GM19467 (cell line): Measurements from ENCODE around the gene C1orf35.
"Not testable (repeated sequence)": the region's sequence is repeated elsewhere in the genome, so short reads cannot be mapped to it uniquely, and the experiment has no call there.

ENCODE experiments used
- ATAC-seq: cut with Tn5 transposase; IDR thresholded peaks from one replicate; pipeline ENCODE4 v1.9.1; 2021; ENCODE audit warnings: mild to moderate bottlenecking, moderate library complexity; ENCODE audit not compliant: unreplicated experiment

The C1orf35 gene

DNA sequence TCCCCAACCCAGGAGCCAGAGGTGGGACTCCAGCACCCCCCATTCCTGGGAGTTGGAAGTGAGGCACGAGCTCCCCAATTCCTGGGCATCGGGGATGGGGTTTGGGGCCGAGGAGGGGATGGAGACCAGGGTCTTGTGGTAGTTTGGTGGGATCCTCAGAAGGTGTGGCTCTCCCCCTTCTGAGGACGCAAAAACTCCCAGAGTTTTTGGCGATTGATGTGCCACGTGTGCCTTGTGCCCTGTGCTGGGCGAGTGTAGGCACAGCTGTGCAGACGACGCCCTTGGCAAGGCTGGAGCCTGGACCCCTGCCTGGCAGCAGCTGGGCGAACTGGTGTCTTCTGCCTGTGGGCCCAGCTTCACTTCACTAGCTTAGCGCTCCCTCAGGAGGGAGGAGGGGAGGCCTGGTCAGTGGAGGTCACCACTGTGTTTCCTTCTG, 39.6 kb upstream of the C1orf35 start:
- no peak for ATAC-seq

DNA sequence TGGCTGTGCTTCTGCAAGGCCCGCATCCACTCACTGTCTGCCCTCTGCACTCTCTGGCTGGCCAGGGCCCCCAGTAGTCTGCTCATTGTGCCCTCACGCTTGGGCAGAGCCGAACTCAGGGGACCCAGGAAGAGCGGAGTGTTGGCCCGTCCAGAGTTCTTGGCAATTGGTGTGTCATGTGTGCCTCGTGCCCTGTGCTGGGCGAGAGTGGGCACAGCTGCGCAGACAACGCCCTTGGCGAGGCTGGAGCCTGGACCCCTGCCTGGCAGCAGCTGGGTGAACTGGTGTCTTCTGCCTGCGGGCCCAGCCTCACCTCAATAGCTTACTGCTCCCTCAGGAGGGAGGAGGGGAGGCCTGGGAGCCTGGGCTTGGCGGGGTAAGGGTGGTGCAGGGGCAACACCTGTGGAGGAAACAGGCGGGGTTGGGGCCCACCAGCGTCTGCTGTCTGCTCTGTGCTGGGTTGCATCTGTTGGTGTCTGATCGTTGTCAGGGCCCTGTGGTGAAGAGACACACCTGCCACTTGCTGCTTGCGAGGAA, 39.1 kb upstream of the C1orf35 start:
- no peak for ATAC-seq

DNA sequence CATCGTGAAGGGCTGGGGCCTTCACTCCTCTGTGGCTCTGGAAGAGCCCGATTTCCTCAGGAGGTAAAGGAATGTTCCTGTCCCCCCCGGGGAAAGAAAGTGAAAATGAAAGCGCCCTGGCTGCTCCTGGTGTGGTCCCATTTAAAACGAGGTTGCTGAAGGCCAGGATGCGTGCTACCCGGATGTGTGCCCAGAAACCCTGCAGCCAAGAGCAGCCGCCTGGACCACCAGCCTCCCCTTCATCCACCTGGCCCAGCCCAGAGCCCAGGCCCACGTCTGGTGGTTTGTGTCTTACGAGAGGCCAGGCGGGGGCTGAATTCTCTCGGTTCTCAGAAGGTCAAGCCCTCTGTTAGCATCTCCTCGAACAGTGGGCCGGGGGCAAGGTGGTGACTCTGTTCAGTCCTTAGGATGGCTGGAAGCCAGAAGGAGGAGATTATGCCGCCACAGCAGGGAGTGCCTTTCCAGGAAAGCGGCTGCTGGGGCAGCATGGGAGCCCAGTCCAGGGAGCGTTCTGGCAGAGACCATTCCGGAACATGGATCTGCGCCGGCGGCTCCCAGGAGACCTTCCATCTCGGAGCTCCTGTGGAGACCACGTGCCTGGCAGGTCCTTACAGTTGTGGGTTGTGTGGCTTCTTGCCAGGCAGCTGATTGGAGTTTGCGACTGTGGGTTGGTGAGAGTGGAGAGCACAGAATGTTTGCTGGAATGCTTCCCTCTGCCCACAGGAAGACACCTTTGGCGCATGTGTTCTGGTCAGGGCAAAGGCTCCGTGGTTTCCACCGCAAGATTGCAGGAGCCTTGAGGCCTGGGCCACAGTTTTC, 38.3 kb upstream of the C1orf35 start:
- ATAC-seq: no peak

DNA sequence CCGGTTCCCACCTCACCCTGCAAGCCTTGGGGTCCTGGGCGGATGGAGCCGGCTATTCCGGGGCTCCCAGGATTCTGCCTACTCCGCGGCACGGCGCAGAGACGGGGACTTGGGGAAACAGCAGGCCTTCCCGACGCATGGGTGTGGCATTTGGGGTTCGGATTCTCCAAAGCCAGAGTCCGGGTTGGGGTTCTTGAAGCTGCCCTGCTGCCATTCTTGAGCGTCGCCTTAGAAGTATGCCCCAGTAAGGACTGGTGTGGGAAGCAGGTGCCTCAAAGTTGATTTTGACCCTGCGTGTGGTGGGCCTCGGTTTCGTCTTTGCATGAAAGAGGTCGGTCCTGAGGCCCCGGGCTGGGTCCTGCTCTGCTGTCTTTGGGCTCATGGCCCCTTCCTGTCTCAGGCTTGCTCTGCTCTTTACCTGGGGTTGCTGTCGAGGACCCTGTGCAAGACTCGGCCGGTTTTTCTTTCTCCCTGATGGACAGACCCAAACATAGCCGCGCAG, 37.6 kb upstream of the C1orf35 start:
- no peak for ATAC-seq

DNA sequence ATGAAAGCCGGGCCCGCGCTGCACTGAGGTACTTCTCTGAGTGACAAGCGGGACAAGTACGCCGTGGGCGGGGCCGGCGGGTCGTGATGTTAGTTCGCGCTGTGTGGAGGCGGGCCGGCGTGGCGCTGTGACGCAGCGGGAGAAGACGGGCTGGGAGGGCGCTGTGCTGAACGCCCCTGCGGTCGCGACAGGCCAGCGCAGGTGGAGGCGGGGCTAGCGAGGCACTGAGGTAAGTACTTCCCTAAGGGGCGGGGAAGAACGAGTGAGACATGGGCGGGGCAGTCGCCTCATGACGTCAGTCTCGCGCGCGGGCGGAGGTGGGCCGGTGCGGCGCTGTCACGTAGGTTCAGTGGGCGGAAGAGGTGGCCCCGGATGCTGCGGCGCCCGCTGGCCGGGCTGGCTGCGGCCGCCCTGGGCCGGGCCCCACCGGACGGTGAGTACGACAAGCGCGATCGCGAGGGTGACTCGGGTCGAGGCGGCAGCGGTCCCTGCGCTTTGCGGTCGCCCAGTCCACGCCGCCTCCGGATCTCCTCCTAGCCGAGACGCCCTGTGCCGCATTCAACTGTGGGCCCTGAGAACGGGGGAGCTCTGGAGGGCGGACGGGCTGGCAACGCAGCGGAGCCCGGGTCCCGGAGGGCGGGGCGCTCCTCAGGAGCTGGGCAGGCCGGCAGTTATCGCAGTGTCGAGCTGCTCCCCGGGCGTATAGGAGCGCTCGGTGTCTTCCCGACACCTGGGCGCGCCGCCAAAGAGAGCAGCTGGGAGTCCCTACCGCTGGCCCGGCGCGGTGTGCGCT, 37.0 kb upstream of the C1orf35 start, which contains the start of gene GUK1:
GUK1 (plus strand) TSS at position 349 of the 793 bp plus-strand sequence; CDS start at position 373, 24 bp downstream.
- peak; percentile 89 for ATAC-seq

DNA sequence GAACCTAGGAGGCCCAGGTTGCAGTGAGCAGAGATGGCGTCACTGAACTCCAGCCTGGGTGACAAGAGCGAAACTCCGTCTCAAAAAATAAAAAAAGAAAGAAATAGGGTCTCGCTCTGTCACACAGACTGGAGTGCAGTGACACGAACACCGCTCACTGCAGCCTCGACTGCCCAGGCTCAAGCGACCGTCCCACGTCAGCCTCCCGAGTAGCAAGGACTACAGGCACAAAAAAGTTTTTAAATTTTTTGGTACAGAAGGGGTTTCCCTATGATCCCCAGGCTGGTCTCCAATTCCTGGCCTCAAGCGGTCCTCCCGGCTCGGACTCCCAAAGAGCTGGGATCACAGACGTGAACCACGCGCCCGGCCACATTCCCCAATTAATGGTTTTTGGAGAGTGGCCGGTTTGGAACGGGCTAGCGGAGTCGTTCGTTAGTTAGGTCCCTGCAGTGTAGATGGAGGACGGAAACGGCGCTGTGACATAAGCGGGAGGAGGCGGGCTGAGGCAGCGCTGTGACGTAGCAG, 36.3 kb upstream of the C1orf35 start:
- no peak for ATAC-seq

DNA sequence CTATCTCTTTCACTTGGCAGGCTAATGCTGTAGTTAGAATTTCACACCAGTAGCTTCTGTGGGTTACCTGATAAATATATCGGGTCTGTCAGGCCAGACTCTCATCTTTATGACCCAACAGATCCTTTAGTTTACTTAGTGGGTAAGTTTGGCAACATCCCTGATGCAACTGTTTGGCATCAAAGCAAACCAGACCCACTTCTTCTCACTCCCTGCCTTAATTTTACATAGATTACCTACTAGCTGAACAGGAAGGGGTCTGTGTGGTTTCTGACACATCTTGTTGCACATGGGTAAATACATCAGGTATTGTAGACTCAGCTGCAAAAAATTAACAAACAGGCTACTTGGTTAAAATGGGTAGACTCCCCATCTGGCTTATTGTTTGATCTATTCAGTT, 33.8 kb upstream of the C1orf35 start:
- ATAC-seq: no peak

DNA sequence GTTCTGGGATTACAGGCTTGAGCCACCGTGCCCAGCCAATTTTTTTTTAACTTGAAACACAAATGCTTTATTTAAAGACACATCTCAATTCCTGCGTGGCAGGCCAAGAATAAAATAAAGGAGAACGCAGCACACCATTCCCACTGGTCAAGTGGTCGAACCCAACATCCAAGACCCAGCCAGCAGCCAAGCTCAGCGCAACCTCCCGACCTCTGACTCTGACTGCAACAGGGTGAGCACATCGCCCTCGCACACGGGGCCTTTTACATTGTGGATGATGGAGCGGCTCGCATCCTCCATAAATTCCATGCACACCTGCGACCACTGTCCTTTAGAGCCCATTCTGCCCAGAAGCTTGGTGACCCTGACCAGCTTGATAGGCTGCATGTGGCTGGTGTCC, 31.5 kb upstream of the C1orf35 start:
- ATAC-seq: no peak

DNA sequence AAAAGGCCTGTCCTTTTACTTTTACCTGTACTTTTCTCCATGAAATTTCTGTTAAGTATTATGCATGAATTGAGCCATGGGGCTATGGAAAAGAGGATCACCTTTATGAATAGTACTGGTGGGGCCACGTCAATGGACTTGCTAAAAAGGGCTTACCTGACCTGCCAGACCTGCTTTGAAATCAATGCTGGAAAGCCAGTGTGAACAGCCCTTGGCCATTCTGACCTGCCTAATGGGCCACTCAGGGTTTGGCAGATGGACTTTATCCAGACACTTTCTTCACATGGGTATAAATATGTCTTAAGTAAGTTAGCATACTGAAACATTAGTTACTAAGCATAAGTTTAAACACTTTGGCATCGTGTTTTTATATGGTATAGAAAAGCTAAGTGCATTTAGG, 28.6 kb upstream of the C1orf35 start:
- no peak for ATAC-seq

DNA sequence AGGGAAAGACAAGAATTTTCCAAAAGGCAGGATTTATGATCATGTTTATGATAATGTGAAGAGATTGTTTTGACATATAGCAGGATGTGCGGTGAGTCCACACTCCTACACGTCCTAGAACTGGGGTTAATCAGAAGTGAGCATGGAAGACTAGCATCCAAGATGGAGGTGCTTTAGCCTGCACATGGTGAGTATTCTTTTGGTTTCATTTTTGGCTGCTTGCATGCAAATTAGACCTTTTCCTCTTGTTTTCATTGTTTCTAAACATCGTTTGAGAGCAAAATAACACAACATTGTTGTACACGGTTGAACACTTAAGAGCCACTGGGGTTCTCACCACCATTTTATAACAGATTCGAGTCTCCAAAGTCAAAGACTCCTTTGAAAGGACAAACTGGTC, 22.1 kb upstream of the C1orf35 start:
- ATAC-seq: no peak

DNA sequence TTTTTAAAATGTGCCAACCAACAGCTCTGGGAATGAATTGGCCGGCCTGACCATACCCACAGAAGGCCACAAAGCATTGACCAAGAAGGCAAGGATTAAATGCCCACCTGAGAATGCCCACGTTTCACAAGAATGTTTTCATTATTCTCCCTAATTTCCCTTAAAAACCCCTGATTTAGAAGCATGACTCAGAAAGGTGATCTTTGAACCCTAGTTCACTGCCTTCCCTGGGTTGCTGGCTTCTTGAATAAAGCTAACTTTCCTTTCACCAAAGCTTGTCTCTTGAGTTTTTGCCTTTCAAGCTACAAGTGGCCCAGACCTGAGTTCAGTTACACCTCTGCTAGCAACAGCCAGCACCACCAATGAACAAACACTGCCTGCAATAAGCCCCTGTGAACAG, 20.4 kb upstream of the C1orf35 start:
- ATAC-seq: no peak

DNA sequence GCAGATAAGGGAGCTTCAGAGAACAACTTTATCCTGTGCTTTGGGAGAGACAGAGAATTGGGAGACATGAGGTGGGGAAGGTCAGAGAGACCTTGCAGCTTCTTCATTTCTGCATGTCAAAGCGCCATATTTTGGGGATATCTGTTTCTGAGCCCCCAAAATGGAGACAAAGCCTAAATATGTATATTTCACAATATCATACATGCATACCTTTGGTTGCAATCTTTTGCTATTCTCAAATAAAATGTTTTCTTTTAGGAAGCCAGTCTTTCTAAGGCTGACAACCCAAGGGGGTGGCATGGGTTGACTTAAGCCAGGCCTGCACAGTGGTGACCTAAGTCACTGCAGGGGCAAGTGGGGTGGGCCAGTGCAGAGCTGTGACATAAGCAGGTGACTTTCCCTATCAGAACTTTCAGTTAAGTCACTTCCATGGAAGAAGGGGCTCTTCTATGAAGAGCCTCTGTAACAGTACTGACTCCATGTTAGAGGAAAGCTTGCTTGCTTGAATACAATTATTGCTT, 19.9 kb upstream of the C1orf35 start:
- no peak for ATAC-seq

DNA sequence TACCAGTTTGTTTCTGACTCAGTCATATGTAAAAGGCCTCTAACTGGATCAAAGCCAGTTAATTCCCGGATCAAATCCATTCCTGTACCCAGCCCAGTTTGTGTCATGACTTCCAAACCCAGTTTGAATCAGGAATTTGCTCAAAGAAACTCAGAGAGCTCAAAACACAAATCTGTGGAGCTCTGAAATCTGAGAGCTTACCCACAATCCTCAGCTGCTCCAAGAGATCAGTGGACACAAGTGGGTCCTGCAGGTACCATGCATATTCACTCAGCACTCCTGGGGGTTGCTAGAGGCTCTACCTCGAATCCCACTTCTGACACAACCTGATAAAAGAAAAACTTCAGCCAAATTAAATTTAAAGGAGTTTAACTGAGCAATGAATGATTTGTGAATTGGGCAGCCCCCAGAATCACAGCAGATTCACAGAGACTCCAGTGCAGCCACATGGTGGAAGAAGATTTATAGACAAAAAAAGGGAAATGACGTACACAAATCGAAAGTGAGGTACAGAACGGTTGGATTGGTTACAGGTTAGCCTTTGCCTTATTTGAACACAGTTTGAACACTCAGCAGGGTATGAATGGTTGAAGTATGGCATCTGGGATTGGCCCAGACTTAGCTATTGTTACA, 17.8 kb upstream of the C1orf35 start:
- no peak for ATAC-seq

DNA sequence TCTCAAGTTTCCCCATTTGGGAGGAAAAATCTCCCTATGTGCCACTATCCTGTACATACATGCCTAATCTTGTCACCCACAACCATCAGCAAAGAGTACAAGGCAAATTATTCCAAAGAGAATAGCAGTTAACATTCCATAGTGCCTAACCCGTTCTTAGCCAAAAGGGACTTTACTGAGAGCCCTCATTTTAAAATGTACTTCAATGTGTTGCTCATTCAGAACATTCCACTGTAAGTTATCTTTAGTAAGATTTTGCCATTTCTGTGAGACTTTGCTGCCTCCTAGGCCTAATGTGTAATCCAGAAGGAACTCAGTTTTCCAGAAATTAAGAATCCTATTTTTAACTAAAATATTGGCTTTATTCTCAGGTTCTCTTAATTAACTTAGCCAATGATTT, 17.2 kb upstream of the C1orf35 start:
- ATAC-seq: no peak

DNA sequence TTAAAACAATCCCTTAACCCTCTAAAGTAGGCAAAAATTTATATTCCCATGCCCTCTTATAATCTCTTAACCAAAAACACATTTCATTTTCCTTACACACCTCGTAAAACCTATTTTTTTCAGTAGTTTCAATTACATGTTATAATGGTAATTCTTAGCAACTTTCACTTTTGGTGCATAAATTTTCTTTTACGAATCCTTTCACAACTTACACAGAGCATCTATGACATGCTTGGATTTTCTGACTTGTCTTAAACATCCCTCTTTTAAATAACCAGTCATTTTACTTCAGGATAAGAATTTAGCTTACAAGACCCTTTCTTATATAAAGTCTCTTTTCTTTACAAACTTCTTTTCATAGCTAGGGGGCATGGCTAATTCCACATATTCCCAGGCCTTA, 14.9 kb upstream of the C1orf35 start:
- ATAC-seq: no peak

DNA sequence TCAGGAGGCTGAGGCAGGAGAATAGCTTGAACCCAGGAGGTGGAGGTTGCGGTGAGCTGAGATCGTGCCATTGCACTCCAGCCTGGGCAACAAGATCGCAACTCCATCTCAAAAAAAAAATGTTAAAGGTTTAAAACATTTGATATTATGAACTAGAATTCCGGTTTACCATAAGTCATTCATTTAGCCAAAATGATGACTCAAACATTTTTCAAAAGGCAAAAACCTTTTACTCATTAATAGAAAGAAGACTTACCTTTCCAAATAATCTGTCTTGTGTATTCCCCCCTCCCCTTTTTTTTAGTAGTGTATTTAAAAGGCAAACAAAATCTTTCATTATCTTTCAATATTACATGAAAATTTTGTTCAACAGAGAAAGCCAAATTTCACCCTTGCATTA, 14.2 kb upstream of the C1orf35 start:
- ATAC-seq: no peak

DNA sequence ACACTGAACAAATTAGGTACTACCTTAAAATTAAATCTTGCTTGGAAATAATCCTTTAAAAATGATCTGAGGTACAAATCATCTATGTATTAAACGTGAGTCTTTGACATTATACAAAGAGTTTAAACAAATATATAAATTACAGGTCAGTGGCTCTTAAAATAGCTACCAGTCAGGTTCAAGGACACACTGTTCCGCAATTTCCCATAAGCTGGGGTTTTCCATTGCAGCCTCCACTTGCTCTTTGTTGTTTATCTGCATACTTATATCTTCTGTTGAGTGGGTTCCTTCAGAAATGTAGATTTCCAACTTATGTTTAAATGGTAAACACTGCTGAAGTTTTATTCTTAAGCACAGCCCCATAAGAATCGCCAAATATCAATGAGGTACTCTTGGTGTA, 11.7 kb upstream of the C1orf35 start:
- ATAC-seq: no peak

DNA sequence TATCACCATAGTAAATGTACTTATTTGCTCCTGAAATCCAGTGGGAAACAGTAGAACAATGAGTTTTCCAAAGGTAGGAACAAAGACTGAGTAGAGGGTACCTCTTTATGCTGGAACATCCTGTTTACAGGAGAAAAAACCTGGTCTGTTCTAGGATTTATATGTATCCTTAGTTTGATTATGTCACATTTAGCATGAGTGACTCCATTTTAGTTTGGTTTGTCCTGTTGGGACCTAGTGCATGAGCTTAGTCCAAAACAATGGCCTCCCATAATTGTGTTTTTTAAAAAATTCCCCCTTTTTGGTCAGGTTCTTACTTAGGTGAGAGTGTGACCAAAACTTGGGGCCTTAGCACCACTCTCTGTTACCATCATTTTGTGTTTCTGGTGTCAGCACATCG, 9.5 kb upstream of the C1orf35 start:
- ATAC-seq: no peak

DNA sequence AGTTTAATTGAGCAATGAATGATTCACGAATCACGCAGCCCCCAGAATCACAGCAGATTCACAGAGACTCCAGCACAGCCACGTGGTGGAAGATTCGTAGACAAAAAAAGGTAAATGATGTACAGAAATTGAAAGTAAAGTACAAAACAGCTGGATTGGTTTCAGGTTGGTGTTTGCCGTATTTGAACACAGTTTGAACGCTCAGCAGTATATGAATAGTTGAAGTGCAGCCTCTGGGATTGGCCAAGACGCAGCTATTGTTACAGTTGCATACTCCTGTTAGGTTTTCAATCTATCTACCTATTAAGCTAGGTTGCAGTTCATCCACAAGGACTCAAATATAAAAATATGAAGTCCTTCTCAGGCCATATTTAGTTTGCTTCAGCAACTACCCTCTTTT, 9.0 kb upstream of the C1orf35 start:
- ATAC-seq: no peak

DNA sequence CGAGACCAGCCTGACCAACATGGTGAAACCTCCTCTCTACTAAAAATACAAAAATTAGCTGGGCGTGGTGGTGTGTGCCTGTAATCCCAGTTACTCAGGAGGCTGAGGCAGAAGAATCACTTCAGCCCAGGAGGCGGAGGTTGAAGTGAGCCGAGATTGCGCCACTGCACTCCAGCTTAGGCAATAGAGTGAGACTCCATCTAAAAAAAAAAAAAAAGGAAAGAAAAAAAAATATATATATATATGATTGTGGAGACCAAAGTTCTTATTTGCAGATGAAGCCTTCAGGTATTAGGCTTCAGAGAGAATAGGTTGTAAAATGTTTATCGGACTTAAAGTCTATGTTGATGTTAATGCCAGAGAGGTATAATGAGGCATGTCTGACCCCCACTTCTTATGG, 8.2 kb upstream of the C1orf35 start:
- ATAC-seq: not testable (repeated sequence)

DNA sequence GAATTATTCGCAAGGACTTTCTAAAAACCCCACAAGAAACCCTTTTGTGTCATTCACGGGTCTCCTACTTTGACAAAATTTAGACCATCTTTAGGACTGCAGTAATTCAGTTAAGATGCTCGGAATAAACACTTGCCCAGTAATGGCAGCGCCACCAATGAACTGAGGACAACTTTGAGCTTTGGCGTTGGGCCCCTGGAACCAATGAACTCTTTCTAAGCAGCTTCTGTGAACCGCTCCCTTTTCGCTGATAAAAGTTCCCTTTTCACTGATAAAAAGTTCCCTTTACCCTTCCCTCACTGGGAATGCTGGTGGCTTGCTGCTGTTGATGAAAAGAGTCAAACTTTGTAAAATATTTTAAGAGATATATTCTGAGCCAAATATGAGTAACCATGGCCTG, 7.4 kb upstream of the C1orf35 start:
- ATAC-seq: no peak
